A172 (cell line): Measurements from ENCODE around the gene PARVA. TPM values are rescaled to one million over a fixed set of nuclear protein-coding genes. Genes with fewer than 3 reads are reported as not detected.
"Not testable (repeated sequence)": the region's sequence is repeated elsewhere in the genome, so short reads cannot be mapped to it uniquely, and the experiment has no call there.

Experiments used
- DNase-seq: peaks from one replicate; pipeline ENCODE4 v3.0.0-alpha.2; 2015; ENCODE audit warnings: low spot score
- total RNA-seq: library from RNA; depleted of rRNA; stranded (reverse); fragments of >200 nt; shearing (Covaris generic); gene quantifications from 2 replicates; pipeline ENCODE4 v1.2.3, GENCODE V29; 2014

PARVA gene
- total RNA-seq, 1 experiment from 2014 or later, result 53.8 TPM

GRCh38 chr11:12497431-12497830 lies 120.1 kb downstream of the PARVA start:
- no peak for DNase-seq

GRCh38 chr11:12499071-12499470 lies 121.7 kb downstream of the PARVA start:
- no peak for DNase-seq

GRCh38 chr11:12502046-12502445 lies 124.7 kb downstream of the PARVA start:
- DNase-seq, result no peak

GRCh38 chr11:12503039-12503484 lies 125.7 kb downstream of the PARVA start:
- DNase-seq, result no peak

GRCh38 chr11:12503886-12504285 lies 126.5 kb downstream of the PARVA start:
- DNase-seq, result no peak

GRCh38 chr11:12505183-12505582 lies 127.8 kb downstream of the PARVA start:
- no peak for DNase-seq

GRCh38 chr11:12506404-12506921 lies 129.1 kb downstream of the PARVA start:
- no peak for DNase-seq

GRCh38 chr11:12507391-12507790 lies 130.0 kb downstream of the PARVA start:
- DNase-seq, result no peak

- no peak for DNase-seq
These were observed 130.9 kb downstream of the PARVA start for GRCh38 chr11:12508151-12508751.

GRCh38 chr11:12509371-12509770 lies 132.0 kb downstream of the PARVA start:
- no peak for DNase-seq

- no peak for DNase-seq
These were observed 134.8 kb downstream of the PARVA start for GRCh38 chr11:12512132-12512531.

- no peak for DNase-seq
These were observed 135.5 kb downstream of the PARVA start for GRCh38 chr11:12512826-12513395.

- DNase-seq, result no peak
These were observed 139.2 kb downstream of the PARVA start for GRCh38 chr11:12516387-12517105.

GRCh38 chr11:12517306-12517705 lies 139.9 kb downstream of the PARVA start:
- DNase-seq, result no peak

GRCh38 chr11:12517741-12518140 lies 140.4 kb downstream of the PARVA start:
- no peak for DNase-seq

GRCh38 chr11:12518606-12519385 lies 141.4 kb downstream of the PARVA start:
- DNase-seq, result no peak

- DNase-seq, result no peak
These were observed 142.7 kb downstream of the PARVA start for GRCh38 chr11:12520054-12520453.

- DNase-seq, result not testable (repeated sequence)
These were observed 143.2 kb downstream of the PARVA start for GRCh38 chr11:12520576-12520975.

GRCh38 chr11:12523180-12523924 lies 146.0 kb downstream of the PARVA start:
- DNase-seq, result no peak

GRCh38 chr11:12524865-12525264 lies 147.5 kb downstream of the PARVA start:
- DNase-seq, result no peak

GRCh38 chr11:12525466-12526055 lies 148.2 kb downstream of the PARVA start:
- DNase-seq, result no peak
